Stimulated activated CD4-positive, alpha-beta T cell treated with anti-CD3 and anti-CD28 coated beads, Interleukin-1b, Interleukin-23, amount 100 ng/mL, for 48 hours (primary cell): Measurements from ENCODE around the gene NDUFS4.
"Not testable (repeated sequence)": the region's sequence is repeated elsewhere in the genome, so short reads cannot be mapped to it uniquely, and the experiment has no call there.

Source experiments
- DNase-seq: peaks from one replicate; pipeline ENCODE4 v3.0.0-alpha.2; 2020

The NDUFS4 gene

DNA sequence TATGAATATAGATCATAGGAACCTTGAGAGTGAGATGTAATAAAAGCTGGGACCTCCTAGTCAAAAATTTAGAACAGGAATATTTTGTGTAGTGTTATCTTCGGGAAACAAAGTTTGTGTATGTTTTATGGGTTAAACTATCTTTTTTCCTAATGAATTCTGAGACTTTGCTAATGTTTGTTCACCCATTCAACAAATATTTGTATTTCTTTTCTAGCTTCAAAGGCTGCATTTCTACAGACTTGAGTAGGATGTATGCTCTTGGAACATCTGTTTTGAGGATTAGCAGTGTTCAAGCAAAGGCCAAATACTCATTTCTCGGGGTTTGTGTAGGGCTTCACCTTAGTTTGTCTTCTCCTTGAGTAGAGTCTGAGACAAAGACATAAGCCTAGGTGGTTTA, 16.2 kb downstream of the NDUFS4 start:
- DNase-seq = no peak

DNA sequence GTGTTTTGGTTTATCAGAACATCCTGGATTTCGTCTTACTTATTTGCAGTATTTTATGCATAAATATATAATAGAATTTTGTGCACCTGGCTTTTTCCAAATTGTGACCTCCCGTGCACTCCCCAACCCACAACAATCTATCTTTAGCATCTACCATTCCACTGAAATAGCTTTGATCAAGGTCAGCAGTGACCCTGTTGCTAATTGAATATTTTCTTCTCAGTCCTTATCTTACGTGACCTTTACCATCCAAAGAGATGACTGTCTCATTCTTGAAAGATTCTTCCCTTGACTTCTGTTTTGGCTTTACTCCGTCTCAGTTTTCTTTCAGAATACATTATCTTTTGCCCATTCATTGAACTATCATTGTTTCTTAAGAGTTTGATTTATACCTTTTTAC, 18.4 kb downstream of the NDUFS4 start:
- DNase-seq = no peak

GRCh38 chr5:53580547-53580946, 20.1 kb downstream of the NDUFS4 start:
- DNase-seq = no peak

DNA sequence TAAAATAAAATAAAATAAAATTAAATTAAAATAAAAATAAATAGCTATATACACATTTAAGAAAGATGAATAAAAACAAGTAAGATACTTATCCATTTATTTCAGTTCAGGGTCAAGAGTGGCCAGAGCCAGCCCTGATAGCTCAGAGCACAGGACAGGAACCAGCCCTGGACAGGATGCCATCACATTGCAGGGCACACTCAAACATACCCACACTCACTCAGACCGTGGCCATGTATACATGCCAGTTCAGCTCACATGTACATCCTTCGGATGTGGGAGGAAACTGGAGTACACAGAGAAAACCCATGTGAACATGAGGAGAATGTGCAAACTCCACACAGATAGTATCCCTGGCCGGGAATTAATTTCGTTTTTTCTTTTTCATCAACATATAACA, 21.8 kb downstream of the NDUFS4 start:
- DNase-seq = no peak

- no peak for DNase-seq
These were observed 30.3 kb downstream of the NDUFS4 start for GRCh38 chr5:53590759-53591158.

DNA sequence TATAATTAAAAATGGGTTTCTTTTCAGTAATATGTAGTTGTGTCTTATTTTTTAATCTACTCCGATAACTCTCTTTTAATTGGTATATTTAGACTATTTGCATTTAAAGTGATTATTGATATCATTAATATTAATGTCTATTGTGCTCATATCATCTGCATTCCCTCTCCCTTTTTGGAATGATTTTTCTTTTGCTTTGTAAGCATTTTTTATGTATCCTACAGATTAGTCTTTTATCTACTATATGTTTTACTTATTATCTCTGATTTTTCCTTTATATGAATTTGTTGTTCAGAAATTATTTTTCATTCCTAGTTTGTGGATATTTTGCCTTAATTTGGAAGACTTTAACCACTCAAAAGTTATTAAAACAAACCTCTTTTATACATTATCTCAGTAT, 34.0 kb downstream of the NDUFS4 start:
- DNase-seq = no peak

DNA sequence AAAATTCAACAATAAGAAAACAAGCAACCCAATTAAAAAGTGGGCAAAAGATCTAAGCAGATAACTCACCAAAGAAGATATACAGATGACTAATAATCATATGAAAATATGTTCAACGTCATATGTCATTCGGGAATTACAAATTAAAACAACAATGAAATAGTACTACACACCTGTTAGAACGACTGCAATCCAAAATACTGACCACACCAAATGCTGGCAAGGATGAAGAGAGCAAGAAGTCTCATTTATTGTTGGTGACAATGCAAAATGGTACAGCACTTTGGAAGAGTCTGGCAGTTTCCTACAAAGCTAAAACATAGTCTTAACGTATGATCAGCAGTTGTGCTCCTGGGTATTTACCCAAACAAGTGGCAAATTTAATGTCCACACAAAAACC, 37.5 kb downstream of the NDUFS4 start:
- DNase-seq = no peak

DNA sequence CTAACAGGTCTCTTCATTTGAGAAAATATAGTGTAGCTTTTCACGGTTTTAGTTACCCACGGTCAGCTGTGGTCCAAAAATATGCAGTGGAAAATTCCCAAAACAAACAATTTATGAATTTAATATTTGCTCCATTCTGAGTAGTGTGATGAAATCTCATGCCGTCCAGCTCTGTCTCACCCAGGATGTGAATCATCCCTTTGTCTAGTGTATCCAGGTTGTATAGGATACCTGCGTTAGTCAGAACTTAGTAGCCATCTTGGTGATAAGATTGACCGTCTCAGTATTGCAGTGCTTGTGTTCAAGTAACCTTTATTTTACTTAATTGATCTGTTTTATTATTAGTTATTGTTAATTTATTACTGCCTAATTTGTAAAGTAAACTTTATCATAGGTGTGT, 41.1 kb downstream of the NDUFS4 start:
- DNase-seq = no peak

GRCh38 chr5:53603009-53603687, 42.7 kb downstream of the NDUFS4 start:
- DNase-seq = no peak

DNA sequence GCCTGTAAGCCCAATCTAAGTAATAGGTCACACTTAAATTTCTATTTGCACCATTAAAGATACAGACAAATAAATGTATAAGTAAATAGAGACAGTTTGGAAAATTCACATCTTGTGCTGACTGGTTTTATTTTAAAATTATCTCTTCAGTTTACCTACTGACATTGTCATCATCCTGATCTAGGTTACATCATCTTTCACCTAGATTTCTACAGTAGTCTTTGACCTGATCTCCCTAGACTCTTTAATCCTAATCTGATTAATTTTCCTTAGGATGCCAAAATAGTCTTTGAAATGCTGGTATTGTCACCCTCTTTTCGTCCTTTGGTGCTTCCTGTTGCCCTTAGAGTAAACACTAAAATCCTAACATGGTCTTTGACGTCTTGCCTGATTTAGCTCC, 43.9 kb downstream of the NDUFS4 start:
- no peak for DNase-seq

- DNase-seq = no peak
These were observed 47.4 kb downstream of the NDUFS4 start for GRCh38 chr5:53607886-53608285.

DNA sequence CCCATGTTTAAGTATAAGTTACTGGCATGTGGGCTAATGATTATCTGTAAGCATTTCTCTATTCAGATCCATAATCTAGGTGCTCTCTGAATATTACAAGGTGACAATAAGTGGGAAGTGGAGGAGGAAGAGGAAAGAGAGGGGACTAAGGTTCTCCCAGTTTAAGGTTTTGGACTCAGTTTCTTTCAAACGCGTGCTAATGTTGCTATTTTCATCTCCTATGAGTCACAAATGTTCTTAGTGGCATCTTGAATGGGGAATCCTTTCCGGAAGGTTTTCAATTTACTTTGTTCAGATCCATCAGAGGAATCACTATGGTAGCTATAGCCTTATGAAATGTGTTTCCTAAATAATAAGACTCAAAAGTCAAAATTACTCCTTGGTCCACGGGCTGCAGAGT, 48.5 kb downstream of the NDUFS4 start:
- not testable (repeated sequence) for DNase-seq

DNA sequence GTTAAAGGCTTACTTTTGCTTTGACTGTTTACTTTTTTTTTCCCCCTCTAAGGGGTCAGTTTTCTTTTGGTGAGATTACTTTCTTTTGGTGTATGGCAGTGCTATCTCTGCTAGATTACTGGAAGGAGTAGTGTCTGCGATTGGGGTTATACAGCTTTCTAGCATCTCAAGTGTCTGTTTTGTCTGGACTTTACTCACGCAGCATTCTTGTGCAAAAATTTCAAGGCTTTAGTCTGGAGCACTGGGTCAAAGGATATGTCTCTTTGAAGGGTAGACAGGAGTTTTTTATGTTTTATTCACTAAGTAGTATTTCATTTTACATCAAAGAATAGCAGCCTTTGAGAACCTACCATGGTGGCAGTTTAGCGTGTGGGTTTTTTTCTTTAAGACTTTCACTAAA, 52.6 kb downstream of the NDUFS4 start:
- DNase-seq = no peak

- no peak for DNase-seq
These were observed 53.1 kb downstream of the NDUFS4 start for GRCh38 chr5:53613536-53613935.

- DNase-seq = no peak
These were observed 54.0 kb downstream of the NDUFS4 start for GRCh38 chr5:53614376-53614885.

DNA sequence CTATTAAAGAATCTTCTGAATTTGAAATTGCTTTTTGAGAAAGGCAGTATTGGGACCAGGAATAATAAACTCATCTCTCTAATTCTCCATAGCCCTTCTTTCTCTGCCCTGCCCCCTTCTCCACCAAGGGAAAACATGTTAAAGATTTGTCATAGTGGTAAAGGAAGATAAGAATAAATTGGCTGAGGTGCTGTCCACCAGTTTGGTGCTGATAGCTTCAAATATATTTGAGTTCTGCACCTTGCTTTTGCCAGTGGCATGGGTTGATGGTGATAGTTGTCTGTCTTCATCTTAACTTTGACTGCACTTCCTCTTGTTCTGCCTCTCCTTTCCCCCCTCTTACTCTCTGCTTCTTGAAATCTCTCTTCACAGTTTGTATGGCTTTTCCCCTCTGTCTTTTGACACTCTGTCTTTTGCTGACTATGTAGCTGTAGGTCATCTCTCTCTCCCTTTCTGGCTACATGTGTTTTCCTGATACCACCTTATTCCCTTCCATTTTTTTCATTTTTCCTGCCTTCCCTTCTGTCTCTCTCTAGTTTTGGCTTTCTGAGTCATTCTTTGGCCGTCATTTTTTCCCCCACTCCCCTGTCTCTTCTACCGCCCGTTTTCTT, 56.6 kb downstream of the NDUFS4 start:
- no peak for DNase-seq

DNA sequence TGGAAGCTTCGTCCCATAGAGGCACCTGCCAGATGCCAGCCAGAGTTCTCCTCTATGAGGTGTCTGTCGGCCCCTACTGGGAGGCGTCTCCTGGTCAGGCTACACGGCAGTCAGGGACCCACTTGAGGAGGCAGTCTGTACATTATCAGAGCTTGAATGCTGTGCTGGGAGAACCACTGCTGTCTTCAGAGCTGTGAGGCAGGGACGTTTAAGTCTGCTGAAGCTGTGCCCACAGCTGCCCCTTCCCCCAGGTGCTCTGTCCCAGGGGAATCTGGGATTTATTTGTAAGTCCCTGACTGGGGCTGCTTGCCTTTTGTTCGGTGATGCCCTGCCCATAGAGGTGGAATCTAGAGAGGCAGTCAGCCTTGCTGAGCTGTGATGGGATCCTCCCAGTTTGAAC, 70.8 kb downstream of the NDUFS4 start:
- no peak for DNase-seq

GRCh38 chr5:53642061-53642460, 81.6 kb downstream of the NDUFS4 start:
- DNase-seq = no peak

GRCh38 chr5:53643445-53643844, 83.0 kb downstream of the NDUFS4 start:
- no peak for DNase-seq

- no peak for DNase-seq
These were observed 84.6 kb downstream of the NDUFS4 start for GRCh38 chr5:53645078-53645477.

DNA sequence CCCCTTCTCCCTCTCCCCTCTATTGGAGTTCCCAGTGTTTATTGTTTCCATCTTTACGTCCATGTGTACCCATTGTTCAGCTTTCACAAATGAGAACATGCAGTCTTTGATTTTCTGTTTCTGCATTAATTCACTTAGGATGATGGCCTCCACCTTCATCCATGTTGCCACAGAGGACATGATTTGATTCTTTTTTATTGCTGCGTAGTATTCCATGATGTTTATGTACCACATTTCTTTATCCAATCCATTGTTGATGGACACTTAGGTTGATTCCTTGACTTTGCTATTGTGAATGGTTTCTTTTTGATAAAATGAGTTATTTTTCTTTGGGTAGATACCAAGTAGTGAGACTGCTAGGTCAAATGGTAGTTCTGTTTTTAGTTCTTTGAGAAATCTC, 88.9 kb downstream of the NDUFS4 start:
- no peak for DNase-seq

- DNase-seq = not testable (repeated sequence)
These were observed 100.1 kb downstream of the NDUFS4 start for GRCh38 chr5:53660573-53660972.

- DNase-seq = not testable (repeated sequence)
These were observed 104.9 kb downstream of the NDUFS4 start for GRCh38 chr5:53665313-53665712.

- no peak for DNase-seq
These were observed 107.2 kb downstream of the NDUFS4 start for GRCh38 chr5:53667621-53668020.

DNA sequence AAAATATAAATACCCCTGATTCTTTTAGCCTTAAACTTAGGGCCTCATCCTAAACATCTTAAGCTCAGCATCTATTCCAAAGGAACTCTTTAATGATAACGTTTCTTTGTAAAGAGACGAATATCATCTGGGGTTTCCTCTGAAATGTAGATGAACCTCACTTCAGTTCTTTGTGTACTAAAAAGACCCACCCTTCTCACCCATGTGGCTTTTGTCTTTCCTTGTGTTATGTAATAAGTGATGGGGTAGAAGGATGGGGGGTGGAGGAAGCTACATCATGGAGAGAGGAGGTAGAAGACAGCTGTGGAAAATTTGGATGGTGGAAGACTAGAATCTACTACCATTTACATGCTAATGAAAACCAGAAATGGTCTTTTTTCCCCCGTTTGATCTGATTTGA, 111.0 kb downstream of the NDUFS4 start:
- no peak for DNase-seq
